ENCODE data around the gene TEX264.

The TEX264 gene

DNA sequence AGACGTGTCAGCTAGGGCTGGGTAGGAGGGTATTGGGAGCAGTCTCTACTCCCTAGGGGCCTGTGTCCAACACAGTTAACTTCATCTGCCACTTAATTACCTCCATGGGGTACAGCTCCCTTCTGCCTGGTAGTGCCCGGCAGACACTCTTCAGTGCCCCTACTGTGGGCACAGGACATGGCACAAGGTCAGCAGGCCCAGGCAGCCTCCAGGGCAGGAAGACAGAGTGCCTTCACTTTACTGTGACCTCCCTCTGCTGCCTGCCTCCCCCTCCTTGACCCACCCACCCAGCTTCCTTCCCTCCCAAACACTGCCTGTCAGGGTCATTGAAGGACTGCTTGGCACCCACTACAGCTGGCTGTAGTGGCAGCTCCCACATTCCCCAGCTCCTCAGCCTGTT lies 29.4 kb downstream of the TEX264 start:
- TF ChIP-seq FOXP2 (optimal IDR thresholded peaks at IDR 0.05; ENCODE audit: borderline replicate concordance, extremely low read depth, extremely low read length, insufficient read depth) (no peak), POLR2AphosphoS5 (IDR thresholded peaks at IDR 0.05; ENCODE audit: low read depth, low read length) (no peak), TAF1 (IDR thresholded peaks at IDR 0.05; ENCODE audit: borderline replicate concordance, insufficient read depth, low read length) (no peak), SIN3A (IDR thresholded peaks at IDR 0.05; ENCODE audit: borderline replicate concordance, insufficient read depth, low read length) (no peak)
- TF ChIP-seq, protein P1, sequence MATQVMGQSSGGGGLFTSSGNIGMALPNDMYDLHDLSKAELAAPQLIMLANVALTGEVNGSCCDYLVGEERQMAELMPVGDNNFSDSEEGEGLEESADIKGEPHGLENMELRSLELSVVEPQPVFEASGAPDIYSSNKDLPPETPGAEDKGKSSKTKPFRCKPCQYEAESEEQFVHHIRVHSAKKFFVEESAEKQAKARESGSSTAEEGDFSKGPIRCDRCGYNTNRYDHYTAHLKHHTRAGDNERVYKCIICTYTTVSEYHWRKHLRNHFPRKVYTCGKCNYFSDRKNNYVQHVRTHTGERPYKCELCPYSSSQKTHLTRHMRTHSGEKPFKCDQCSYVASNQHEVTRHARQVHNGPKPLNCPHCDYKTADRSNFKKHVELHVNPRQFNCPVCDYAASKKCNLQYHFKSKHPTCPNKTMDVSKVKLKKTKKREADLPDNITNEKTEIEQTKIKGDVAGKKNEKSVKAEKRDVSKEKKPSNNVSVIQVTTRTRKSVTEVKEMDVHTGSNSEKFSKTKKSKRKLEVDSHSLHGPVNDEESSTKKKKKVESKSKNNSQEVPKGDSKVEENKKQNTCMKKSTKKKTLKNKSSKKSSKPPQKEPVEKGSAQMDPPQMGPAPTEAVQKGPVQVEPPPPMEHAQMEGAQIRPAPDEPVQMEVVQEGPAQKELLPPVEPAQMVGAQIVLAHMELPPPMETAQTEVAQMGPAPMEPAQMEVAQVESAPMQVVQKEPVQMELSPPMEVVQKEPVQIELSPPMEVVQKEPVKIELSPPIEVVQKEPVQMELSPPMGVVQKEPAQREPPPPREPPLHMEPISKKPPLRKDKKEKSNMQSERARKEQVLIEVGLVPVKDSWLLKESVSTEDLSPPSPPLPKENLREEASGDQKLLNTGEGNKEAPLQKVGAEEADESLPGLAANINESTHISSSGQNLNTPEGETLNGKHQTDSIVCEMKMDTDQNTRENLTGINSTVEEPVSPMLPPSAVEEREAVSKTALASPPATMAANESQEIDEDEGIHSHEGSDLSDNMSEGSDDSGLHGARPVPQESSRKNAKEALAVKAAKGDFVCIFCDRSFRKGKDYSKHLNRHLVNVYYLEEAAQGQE (IDR thresholded peaks at IDR 0.05; ENCODE audit: insufficient read depth in 1 of 2, low read depth in 2 of 2, low read length in 2 of 2) = no peak

DNA sequence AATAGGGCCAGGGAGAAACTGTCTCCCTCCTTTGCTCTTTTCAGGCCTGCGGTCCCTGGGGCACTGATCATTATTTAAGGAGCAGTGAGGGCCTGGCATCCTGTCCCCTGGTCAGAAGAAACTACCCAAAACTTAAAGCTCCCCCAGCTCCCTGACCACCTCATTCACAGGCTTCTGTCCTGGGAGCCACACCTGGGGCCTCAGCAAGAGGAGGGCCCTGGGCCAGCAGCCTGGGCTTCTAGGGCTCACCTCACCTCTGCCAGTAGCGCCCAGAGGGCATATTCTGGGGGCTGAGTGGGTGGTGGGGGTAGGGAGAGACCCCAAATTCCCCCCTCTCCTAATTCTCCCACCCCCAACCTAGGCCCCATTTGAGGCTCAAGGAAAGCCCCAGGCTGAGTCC lies 31.1 kb downstream of the TEX264 start:
- TF ChIP-seq SIN3A (IDR thresholded peaks at IDR 0.05; ENCODE audit: borderline replicate concordance, insufficient read depth, low read length) = no peak
- TF ChIP-seq POLR2AphosphoS5 (IDR thresholded peaks at IDR 0.05; ENCODE audit: low read depth, low read length) = no peak
- no peak for TF ChIP-seq FOXP2 (optimal IDR thresholded peaks at IDR 0.05; ENCODE audit: borderline replicate concordance, extremely low read depth, extremely low read length, insufficient read depth)
- TF ChIP-seq, protein P1 (IDR thresholded peaks at IDR 0.05; ENCODE audit: insufficient read depth in 1 of 2, low read depth in 2 of 2, low read length in 2 of 2) = no peak
- no peak for TF ChIP-seq TAF1 (IDR thresholded peaks at IDR 0.05; ENCODE audit: borderline replicate concordance, insufficient read depth, low read length)

DNA sequence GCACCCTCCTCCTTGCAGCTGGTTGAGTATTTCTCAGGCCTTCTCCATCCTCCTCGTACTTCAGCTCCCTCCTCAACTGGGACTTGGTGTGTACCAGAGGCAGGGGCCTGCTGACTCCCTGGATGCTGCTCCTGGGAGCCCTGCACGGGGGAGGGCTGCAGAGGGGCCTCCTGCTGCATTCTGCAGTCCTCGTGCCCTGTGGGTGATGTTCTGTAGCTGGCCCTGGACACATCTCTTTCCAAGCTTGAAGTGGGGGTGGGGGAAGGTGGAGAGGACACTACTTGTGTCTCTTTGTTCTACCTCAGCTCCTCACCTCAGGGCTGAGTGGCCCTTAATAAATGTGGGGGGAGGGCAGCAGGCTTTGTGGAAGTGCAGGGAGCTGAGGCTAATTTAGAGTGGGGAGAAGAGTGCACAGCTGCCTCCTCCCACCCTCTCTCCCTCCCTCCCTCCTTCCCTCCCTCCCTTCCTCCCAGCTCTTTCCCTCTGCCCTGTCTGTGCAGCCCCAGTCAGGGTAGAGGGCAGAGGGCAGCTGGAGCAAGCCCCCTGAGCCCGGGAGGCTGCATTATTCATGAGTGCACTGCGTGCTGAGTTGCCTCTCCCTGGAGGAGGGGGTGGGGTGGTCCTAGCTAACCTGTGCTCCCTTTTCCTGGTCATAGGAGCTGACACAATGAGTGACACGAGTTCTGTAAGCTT lies 32.2 kb downstream of the TEX264 start:
- TF ChIP-seq FOXP2 (optimal IDR thresholded peaks at IDR 0.05; ENCODE audit: borderline replicate concordance, extremely low read depth, extremely low read length, insufficient read depth) (no peak), SIN3A (IDR thresholded peaks at IDR 0.05; ENCODE audit: borderline replicate concordance, insufficient read depth, low read length) (no peak), TAF1 (IDR thresholded peaks at IDR 0.05; ENCODE audit: borderline replicate concordance, insufficient read depth, low read length) (no peak), POLR2AphosphoS5 (IDR thresholded peaks at IDR 0.05; ENCODE audit: low read depth, low read length) (no peak)
- TF ChIP-seq, protein P1 (IDR thresholded peaks at IDR 0.05; ENCODE audit: insufficient read depth in 1 of 2, low read depth in 2 of 2, low read length in 2 of 2) = no peak

DNA sequence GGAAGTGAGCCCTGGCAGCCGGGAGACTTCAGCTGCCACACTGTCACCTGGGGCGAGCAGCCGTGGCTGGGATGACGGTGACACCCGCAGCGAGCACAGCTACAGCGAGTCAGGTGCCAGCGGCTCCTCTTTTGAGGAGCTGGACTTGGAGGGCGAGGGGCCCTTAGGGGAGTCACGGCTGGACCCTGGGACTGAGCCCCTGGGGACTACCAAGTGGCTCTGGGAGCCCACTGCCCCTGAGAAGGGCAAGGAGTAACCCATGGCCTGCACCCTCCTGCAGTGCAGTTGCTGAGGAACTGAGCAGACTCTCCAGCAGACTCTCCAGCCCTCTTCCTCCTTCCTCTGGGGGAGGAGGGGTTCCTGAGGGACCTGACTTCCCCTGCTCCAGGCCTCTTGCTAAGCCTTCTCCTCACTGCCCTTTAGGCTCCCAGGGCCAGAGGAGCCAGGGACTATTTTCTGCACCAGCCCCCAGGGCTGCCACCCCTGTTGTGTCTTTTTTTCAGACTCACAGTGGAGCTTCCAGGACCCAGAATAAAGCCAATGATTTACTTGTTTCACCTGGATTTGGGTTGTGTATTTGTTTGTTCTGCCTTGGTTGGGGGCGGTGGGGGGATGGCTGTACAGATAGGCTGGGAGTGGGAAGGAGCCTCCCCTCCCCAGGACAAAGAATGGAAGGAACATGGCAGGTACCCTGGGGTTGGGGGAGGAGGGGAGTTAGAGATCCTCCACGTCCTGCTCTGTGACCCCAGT lies 32.9 kb downstream of the TEX264 start:
- TF ChIP-seq, protein P1 (IDR thresholded peaks at IDR 0.05; ENCODE audit: insufficient read depth in 1 of 2, low read depth in 2 of 2, low read length in 2 of 2) = no peak
- TF ChIP-seq TAF1 (IDR thresholded peaks at IDR 0.05; ENCODE audit: borderline replicate concordance, insufficient read depth, low read length) = no peak
